ENCODE results near the gene FGD2.

Gene FGD2

DNA sequence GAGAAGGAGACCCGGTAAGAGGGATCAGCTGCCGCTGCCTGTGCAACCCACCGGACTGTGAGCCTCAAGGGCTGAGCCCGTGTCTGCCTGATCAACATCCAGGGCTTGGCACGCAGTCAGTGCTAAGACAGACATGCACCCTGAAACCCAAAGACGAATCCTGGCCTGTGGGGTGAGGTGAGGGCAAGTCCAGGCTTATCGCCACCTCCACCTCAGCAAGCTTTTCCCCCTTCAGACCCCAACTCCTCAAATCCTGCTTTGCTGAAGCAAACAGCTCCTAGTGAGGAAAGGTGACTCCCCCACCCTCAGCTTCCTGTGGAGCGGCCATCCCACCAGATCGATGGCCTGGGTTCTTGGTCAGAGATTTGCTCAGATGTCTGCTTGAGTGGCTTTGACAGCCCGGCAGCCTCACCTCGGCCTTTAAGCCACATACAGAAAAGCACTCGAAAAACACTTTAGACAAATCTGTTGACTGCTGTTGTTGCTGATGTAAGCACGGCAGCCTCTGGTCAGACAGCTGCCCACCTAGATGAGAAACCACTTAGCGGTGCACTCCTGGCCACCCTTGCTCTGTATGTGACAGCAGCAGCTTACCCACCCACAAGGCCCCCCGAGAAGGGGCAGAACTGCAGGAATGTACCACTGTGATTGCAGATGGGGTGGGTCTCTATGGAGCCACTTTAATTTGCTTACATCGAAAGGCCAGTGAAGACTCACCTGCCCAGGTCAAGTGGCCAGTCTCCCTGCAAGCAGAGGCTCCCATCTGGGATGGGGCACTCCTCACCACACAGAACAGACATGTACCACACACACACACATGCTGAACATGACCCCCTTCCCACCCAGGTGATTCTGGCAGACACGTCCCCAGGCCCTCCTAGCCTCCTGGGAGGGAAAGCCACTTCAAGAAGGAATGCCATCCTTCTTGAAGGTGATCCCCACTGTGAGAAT is 34.3 kb upstream of the FGD2 start:
- DNase-seq (ENCODE audit: low spot score): no peak

DNA sequence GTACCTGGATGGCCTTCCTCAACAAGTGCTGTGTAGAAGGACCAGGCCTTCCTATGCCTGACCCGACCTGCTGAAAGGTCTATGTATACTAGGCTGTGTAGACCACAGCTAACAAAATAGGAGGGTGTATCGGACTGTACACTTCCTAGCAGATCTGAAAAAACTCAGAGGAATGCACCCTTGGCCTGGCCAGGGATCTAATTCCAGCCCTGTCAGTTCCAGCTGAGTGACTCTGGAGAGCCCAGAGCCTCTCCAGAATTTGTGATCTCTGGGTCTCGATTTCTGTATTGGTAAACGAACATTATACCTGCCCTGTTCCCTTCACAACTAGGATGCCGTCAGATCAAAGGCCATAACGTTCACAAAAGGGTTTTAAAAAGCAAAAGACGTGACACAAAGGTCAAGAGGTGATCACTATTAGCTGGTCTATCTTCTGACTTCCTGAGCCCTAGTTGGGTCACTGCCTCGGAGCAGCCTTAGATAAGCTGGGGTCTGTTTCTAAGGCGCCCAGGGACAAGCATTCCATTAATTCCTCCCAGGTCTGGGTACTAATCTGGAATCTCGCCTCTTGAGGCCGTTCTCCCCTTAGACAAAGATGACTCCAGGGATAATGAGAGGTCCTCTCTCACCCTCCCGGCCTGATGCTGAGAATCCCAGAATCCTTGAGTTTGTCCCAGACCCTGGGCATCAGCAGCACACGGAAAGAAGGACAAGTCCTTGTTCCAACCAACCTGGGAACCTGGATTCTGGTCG is 33.4 kb upstream of the FGD2 start:
- no peak for DNase-seq (ENCODE audit: low spot score)

- no peak for DNase-seq (ENCODE audit: low spot score)
Observed at GRCh38 chr6:36973190-36973589, 32.3 kb upstream of the FGD2 start.

- DNase-seq (ENCODE audit: low spot score): no peak
Observed at GRCh38 chr6:36973647-36974046, 31.8 kb upstream of the FGD2 start.

- DNase-seq (ENCODE audit: low spot score): no peak
Observed at GRCh38 chr6:36975231-36976006, 30.0 kb upstream of the FGD2 start.

- no peak for DNase-seq (ENCODE audit: low spot score)
Observed at GRCh38 chr6:36976007-36976264, 29.5 kb upstream of the FGD2 start.

DNA sequence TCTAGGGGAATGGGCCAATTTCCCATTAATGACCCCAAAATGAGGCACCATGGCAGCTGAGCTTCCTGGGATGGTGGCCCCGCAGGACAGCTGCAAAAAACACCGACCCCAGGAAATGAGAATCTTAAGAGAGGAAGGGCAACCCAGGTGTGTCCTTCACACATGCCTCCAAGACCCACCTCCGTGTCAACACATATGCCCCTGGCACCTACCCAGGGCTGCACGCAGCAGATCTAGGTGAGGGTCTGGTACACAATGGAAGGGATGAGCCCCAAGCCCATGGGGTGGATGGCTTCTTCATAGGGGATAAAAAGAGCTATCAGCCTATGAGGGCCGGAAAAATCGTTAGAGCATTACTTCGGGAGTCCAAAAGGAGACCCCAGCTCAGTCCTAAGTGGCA is 28.9 kb upstream of the FGD2 start:
- DNase-seq (ENCODE audit: low spot score): no peak

- DNase-seq (ENCODE audit: low spot score): no peak
Observed at GRCh38 chr6:36976931-36977330, 28.5 kb upstream of the FGD2 start.

- DNase-seq (ENCODE audit: low spot score): no peak
Observed at GRCh38 chr6:36977470-36977941, 27.9 kb upstream of the FGD2 start.

GRCh38 chr6:36978421-36979346 is 26.8 kb upstream of the FGD2 start:
- no peak for DNase-seq (ENCODE audit: low spot score)

DNA sequence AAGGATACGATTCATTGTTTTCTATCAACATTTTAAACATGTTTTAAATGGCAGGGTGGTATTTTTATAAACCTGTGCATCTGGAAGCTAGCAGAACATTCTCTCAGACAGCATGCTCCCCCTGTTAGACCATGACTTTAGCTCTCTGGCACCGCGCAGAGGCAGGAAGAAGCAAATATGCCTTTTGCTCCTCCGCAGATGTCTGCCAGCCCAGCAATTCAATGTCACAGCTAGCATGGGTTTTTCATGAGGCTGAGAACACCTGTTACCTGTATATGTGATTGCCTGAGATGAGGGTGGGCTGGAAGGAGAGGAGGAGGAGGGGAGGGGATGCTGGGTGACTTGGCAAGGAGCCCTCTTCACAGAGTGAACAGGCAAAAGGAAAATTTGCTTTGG is 26.1 kb upstream of the FGD2 start:
- no peak for DNase-seq (ENCODE audit: low spot score)

DNA sequence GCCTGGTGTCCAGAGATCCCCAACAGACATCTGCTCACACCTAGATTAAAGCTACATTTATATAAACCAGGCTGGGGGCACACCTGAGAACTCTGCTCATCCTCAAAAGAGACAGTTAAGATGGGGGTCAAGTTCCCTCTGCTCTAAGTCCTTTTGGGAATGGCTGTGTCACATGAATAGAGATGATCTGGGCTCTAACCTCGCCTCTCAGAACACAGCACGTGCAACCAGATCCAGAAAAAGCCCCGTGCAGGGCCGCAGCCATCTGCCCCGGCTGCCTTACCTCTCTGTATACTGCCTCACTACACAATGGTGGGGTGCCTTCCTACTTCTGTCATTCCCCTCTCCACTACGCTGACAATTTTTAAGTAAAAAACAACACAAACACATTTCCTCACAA is 25.3 kb upstream of the FGD2 start:
- DNase-seq (ENCODE audit: low spot score): no peak

DNA sequence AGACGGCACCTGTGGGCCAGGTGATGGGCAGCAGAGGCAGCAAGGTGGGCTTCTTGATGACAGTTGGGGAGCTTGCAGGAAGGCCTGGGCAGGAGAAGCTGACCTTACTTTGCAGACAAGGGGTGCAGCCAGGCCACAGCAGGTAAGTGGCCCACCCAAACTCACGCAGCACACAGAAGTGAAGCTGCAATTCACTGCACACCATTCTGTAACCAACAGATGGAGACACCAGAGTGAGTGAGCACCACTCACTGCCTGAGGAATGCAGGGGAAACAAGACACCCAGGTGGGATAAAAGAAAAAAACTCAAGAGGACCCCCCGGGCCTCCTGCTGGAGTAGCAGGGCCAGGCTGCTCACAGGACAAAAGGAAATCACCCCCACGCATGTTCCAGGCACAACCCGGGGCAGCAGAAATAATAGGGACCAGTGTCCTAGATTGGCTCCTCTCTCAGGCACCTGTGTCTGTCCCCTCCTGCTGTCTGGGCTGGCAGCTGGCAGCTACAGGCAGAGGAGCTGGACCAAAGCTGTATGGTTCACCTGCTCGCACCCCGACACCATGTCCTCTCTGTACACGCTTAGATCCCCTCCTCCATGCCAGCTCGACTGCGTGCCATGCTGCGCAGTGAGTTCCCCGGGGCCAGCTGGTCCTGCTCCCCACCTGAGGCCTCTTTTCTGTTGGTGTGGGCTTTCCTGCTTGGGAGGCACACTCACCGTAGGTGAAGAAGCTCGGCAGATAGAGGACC is 24.4 kb upstream of the FGD2 start:
- no peak for DNase-seq (ENCODE audit: low spot score)

DNA sequence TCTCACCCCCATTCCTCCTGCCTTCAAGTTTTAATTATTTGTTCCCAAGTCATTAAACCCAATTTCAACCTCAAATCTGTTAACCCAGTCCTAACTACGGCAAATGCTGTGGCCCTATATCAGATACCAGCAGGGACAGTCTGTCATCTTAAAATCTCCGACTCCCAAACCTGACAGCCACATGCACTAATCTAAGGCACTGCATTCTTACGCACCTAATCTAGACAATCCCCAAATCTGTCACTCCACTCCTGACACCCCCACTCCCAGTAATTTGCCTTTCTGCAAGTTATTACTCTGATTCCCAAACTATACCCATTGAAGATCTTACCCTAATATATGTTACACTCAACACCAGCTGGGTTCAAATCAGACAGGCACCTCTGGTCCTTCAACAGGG is 21.9 kb upstream of the FGD2 start:
- DNase-seq (ENCODE audit: low spot score): no peak

DNA sequence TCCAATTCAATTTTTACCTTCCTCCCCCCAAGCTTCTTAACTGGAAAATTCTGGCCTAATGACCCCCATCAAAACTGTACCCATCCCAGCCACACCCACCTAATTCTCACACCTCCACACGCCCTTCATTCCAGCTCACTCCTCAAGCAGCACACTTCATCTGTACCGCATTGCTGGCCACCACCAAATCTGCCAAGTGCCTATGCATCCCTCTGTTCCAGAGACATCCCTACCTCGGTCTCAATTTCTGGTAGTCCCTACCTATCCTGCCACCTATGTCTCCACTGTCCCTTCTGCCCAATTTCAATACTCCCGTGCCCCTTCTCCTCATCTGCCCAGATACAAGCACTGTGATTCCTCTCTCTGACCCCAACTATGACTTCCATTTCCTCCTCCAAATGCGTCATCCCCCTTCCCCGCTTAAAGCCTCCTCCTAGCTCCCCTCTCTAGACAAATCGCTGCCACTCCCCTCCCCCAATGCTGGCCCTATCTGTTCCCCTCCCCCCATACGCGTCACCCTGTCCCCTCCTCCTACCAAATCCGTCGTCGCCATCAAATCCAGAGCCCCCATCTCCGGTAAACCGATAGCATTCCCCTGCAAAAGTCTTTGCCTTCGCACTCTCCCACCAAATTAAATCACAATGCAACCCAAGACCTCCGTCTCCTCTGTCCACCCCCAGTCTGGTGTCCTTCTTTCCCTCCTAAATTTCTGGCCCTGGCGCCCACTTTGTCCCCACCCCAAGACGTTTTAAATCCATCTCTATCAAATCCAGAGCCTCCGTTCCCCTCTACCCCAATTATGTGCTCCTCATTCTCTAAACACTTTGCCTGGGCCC is 20.7 kb upstream of the FGD2 start:
- DNase-seq (ENCODE audit: low spot score): no peak

DNA sequence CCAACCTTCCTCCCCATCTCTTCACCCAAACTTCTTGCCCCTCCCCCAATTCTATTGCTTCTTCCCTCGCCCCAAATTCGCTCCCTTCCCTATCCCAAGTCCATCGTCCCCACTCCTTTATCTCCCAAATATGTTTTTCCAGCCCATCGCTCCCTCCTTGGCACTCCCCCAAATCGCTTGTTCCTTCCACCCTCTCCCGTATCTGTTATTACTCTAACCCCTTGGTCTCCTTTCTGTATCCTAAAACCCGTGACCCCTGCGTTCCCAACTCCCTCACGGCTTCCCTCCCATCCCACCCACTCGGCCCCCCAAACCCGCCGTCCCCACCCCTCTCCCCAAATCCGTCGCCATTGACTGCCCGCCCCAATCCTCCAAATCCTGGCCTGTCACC is 20.0 kb upstream of the FGD2 start:
- DNase-seq (ENCODE audit: low spot score): no peak

DNA sequence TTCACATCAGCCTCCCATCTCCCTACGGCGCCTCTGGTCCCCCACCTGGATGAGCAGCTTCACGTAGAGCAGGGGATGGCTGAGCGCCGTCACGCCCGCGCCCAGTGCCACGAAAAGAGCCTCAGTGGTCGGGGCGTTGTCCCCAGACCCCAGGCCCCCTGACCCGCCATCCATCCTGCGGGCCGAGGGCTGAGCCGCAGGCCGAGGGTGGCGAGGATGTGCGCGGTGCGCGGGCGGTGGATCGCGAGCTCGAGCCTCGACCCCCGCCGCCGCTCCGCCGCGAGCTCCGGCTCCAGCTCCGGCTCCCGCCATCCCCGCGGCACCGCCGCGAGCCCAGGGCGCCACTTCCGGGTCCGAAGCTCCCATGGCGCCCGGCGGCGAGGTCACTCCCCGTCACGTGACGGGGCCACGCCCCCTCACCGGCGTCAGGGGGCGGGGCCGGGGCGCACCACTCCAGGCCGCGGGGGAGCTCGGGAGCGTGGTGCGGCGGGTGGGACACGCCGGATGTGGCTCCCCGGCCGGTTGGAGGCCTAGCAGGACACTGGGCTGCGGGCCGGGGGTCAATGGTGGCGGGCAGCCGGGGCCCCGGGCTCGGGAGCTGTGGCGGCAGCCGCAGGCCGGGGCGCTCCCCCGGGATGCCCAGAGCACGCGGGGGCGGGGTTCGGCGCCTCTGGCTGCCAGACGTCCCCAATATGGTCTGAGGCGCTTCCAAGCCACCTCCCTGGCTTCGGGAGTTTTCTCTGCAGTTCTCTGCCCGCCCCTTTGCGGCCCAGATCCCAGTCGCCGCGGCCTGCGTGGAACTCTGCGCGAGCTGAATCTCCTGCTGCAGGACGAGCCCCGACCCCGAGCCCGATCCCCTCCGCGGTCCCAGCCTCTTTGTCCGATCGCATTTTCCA is 19.4 kb upstream of the FGD2 start, which contains the start of gene MTCH1:
Gene MTCH1 (minus strand): TSS at position 389 of the 896 bp plus-strand sequence. CDS start 23 bp downstream, at position 366.
- DNase-seq (ENCODE audit: low spot score): peak; percentile 91

DNA sequence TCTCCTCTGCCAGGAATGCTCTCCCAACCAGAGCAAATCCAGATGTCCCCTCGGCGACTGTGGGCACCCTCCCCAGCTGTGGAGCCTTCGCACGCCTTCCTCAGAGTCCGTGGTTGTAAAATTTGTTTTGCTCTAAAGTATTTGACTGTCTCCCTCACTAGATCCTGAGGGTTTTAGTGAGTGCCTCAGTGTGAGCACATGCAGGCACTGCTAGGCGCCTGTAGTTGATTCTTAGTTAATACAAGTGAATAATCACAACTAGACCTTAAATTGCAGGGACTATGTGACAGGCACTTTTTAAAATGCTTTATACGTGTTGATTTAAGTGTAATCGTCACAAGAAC is 18.8 kb upstream of the FGD2 start:
- no peak for DNase-seq (ENCODE audit: low spot score)

DNA sequence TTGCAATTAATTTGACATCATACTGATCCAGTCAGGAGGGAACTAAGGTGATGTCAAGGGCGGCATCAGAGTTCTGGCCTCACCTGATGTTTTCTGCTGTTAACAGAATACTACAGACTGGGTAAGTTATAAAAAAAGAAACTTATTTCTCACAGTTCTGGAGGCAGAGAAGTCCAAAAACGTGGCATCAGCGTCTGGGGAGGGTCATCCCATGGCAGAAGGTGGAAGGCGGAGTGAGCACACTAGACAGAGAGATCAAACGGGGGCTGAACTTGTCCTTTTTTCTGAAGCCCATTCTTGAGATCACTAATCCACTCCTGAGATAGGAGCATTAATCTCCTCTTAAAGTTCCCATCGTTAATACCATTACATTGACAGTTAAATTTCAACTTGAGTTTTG is 16.2 kb upstream of the FGD2 start:
- no peak for DNase-seq (ENCODE audit: low spot score)
